A673 (cell line): ENCODE data around the gene CRB1. TPM values are rescaled to one million over a fixed set of nuclear protein-coding genes. Genes with fewer than 3 reads are reported as not detected.

Experiments used
- BruUV-seq: library from RNA; stranded (reverse); fragments of 400-500 nt; replicated peaks from 2 replicates; lab custom pipeline; 2021; lab: Mats Ljungman, UMichigan
- CTCF ChIA-PET: fragments of 300-600 bp; sonication (Branson Sonifier 250); formaldehyde crosslinking; loops from one replicate; lab custom pipeline; 2022; ENCODE audit warnings: antibody characterized with exemption; lab: Charles Lee
- POLR2A ChIA-PET: fragments of 300-600 bp; sonication (Branson Sonifier 250); formaldehyde crosslinking; loops from one replicate; lab custom pipeline; 2022; ENCODE audit warnings: antibody characterized with exemption; ENCODE audit not compliant: low non-redundant PET; lab: Charles Lee
- DNase-seq: peaks from one replicate; pipeline ENCODE4 v3.0.0-alpha.2; 2015; ENCODE audit warnings: low spot score
- H3K27ac ChIP-seq: fragments of 200-600 bp; sonication (generic); 2 replicates; pipeline ENCODE4 v1.5.1; 2016; ENCODE audit warnings: mixed run types, low read depth, mild to moderate bottlenecking, mixed read lengths, antibody characterized with exemption, low read length; ENCODE audit not compliant: poor library complexity, severe bottlenecking
- H3K27me3 ChIP-seq: fragments of 200-600 bp; sonication (generic); replicated peaks from 2 replicates; pipeline ENCODE4 v1.6.1; 2017; ENCODE audit warnings: mixed run types, low read depth, mild to moderate bottlenecking, mixed read lengths, antibody characterized with exemption, low read length; ENCODE audit not compliant: insufficient read depth, poor library complexity
- H3K36me3 ChIP-seq: fragments of 200-600 bp; sonication (generic); 2 replicates; pipeline ENCODE4 v1.6.1; 2016; ENCODE audit warnings: mixed run types, mild to moderate bottlenecking, mixed read lengths, antibody characterized with exemption, low read length; ENCODE audit not compliant: insufficient read depth, poor library complexity, severe bottlenecking
- H3K4me1 ChIP-seq: fragments of 200-600 bp; sonication (generic); 2 replicates; pipeline ENCODE4 v1.6.1; 2017; ENCODE audit warnings: mixed run types, mild to moderate bottlenecking, mixed read lengths, antibody characterized with exemption, low read length; ENCODE audit not compliant: insufficient read depth, poor library complexity, severe bottlenecking
- H3K4me3 ChIP-seq: fragments of 200-600 bp; sonication (generic); 2 replicates; pipeline ENCODE4 v1.5.1; 2016; ENCODE audit warnings: low read depth, mixed run types, mild to moderate bottlenecking, mixed read lengths, low read length; ENCODE audit not compliant: poor library complexity, severe bottlenecking
- H3K9me3 ChIP-seq: fragments of 200-600 bp; sonication (generic); 2 replicates; pipeline ENCODE4 v1.6.1; 2016; ENCODE audit warnings: mixed run types, low read depth, mild to moderate bottlenecking, mixed read lengths, antibody characterized with exemption, low read length; ENCODE audit not compliant: poor library complexity, severe bottlenecking
- EZH2 ChIP-seq: fragments of 200-600 bp; sonication (generic); IDR thresholded peaks from 2 replicates; pipeline ENCODE4 v1.6.1; 2017; ENCODE audit warnings: borderline replicate concordance, low read depth, mild to moderate bottlenecking, mixed read lengths, antibody characterized with exemption, low read length; ENCODE audit not compliant: poor library complexity, severe bottlenecking
- intact Hi-C: fragments of 100-400 bp; cut with micrococcal nuclease; formaldehyde crosslinking; loops from one replicate; pipeline ENCODE4 v1.10.0; 2022; ENCODE audit not compliant: unreplicated experiment
- total RNA-seq: library from RNA; stranded (reverse); gene quantifications from 2 replicates; pipeline ENCODE4 v1.2.3, GENCODE V29; 2021
- TF ChIP-seq, protein P1 (sequence below): fragments of 300-800, 200-600 bp; sonication (generic); conservative IDR thresholded peaks from 2 replicates; pipeline ENCODE4 v1.5.1; 2017; ENCODE audit warnings: low read depth, mild to moderate bottlenecking, antibody characterized with exemption, low read length, moderate library complexity, mixed read lengths

The CRB1 gene
- total RNA-seq, 1 experiment from 2014 or later: not detected

DNA sequence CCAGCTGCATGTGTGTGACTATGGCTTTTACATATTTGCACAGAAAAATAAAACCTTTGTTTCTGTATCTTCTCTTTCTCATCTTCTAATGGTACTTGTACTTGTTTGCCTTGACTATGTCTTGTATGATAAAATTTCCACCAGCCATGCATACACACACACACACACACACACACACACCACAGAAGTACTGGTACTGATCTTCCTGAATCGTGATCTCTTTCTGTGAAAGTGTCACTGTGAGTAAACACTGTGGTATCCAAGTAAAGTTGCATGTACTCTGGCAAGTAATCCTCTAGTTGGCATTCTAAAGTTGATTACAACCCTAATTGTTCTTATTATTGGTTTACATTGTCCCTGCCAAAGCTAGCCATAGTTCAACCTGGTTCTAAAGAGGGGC lies 176.7 kb downstream of the CRB1 start:
- Histone ChIP-seq H3K4me3 (no peak overlapping the region), H3K36me3 (no peaks in the 10 kb centered on the region), H3K4me1 (no peaks in the 10 kb centered on the region), H3K9me3 (no peaks in the 10 kb centered on the region), H3K27me3 (no peaks in the 10 kb centered on the region), H3K27ac (no peak overlapping the region)
- POLR2A ChIA-PET: no interaction called here
- intact Hi-C loops: no loop called here
- no peak for TF ChIP-seq EZH2
- TF ChIP-seq, protein P1, sequence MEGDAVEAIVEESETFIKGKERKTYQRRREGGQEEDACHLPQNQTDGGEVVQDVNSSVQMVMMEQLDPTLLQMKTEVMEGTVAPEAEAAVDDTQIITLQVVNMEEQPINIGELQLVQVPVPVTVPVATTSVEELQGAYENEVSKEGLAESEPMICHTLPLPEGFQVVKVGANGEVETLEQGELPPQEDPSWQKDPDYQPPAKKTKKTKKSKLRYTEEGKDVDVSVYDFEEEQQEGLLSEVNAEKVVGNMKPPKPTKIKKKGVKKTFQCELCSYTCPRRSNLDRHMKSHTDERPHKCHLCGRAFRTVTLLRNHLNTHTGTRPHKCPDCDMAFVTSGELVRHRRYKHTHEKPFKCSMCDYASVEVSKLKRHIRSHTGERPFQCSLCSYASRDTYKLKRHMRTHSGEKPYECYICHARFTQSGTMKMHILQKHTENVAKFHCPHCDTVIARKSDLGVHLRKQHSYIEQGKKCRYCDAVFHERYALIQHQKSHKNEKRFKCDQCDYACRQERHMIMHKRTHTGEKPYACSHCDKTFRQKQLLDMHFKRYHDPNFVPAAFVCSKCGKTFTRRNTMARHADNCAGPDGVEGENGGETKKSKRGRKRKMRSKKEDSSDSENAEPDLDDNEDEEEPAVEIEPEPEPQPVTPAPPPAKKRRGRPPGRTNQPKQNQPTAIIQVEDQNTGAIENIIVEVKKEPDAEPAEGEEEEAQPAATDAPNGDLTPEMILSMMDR: no peak
- BruUV-seq: no TSS peak
- no peak for DNase-seq
- CTCF ChIA-PET: no interaction called here

DNA sequence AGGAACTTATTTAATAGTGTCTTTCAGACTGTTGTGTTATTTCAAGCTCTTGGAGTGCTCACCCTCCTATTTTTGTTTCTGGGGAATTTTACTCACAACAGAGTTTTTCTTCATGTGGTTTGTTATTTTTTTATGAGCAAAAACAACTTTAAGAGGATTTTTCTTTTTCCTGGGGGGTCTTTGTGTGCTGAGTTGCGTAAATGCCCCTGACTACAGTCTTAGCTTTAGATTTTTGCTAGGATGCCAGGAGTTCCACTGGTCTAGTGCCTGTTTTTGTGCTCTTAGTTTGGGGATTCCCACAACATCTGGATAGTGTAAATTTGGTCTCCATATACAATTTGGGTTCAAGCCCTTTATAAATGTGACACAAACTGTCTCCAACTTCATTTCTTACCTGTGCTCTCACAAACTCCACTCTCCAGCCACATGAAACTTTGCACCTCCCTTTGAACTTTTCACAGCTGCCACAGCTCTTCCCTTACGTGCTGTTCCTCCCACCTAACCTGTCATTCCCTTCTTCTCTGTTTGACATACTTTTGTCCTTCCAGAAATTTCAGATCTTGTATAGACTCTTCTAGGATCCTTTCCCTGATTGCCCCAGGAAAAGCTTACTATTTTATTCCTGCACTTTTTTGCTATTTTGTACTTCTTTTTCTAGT lies 180.2 kb downstream of the CRB1 start:
- POLR2A ChIA-PET: no interaction called here
- no TSS peak for BruUV-seq
- Histone ChIP-seq H3K9me3 (no peaks in the 10 kb centered on the region), H3K4me3 (no peak overlapping the region), H3K4me1 (no peaks in the 10 kb centered on the region), H3K27ac (no peak overlapping the region), H3K27me3 (no peaks in the 10 kb centered on the region), H3K36me3 (no peaks in the 10 kb centered on the region)
- CTCF ChIA-PET: no interaction called here
- no peak for TF ChIP-seq EZH2
- TF ChIP-seq, protein P1: no peak
- intact Hi-C loops: no loop called here
- no peak for DNase-seq

DNA sequence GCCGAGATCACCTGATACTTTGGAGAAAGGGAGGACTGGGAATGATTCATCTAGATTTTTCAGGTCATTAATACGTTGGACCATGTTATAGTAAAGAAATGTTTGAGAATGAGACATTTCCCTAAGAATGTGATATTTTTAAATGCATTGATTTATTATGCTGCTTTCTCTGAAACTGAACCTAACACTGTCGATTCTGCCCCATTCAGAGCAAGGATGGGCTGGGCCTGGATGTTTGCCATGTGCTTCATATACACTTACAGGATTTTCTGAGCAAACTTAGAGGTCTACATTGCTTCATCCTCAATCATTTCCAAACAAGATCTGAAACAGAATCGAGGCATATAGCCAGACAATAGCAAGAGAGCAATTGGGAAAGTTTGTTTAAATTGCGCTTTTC lies 183.3 kb downstream of the CRB1 start:
- no peak for DNase-seq
- H3K4me3 ChIP-seq: no peak overlapping the region
- H3K36me3 ChIP-seq: no peaks in the 10 kb centered on the region
- H3K4me1 ChIP-seq: no peaks in the 10 kb centered on the region
- H3K27me3 ChIP-seq: no peaks in the 10 kb centered on the region
- no peak for TF ChIP-seq EZH2
- TF ChIP-seq, protein P1: no peak
- no TSS peak for BruUV-seq
- intact Hi-C loops: no loop called here
- ChIA-PET POLR2A (no interaction called here), CTCF (no interaction called here)
- no peaks in the 10 kb centered on the region for H3K9me3 ChIP-seq
- no peak overlapping the region for H3K27ac ChIP-seq
